Right atrium auricular region (tissue), 2 donors: ENCODE results near the gene MAPK8IP3. TPM values are rescaled to one million over a fixed set of nuclear protein-coding genes. Genes with fewer than 3 reads are reported as not detected.
A peak's percentile ranks its signal among the peaks of the same experiment; 100 is the strongest.

Experiments
- DNase-seq: peaks from one replicate; pipeline ENCODE4 v3.0.0-alpha.2; 2019; ENCODE audit warnings: low spot score
- H3K27ac ChIP-seq, 2 donors: fragments of 200-600 bp; sonication (generic); 1 replicate in 1 of 2; 2 replicates in 1 of 2; pipeline ENCODE4 v1.5.1; 2016 to 2019
- H3K27me3 ChIP-seq, 2 donors: fragments of 200-600 bp; sonication (generic); one replicate each; pipeline versions ENCODE4 v1.5.1 to v1.6.0; 2017 to 2019
- H3K36me3 ChIP-seq: fragments of 200-600 bp; sonication (generic); one replicate; pipeline ENCODE4 v1.5.1; 2016
- H3K4me1 ChIP-seq, 2 donors: fragments of 200-600 bp; sonication (generic); one replicate each; pipeline versions ENCODE4 v1.5.1 to v1.6.0; 2017 to 2019
- H3K4me3 ChIP-seq, 2 donors: fragments of 200-600 bp; sonication (generic); 1 replicate in 1 of 2; 2 replicates in 1 of 2; pipeline ENCODE4 v1.5.1; 2017 to 2019; ENCODE audit warnings: mild to moderate bottlenecking in 1 of 2, moderate library complexity in 1 of 2
- H3K9me3 ChIP-seq, 2 donors: fragments of 200-600 bp; sonication (generic); one replicate each; pipeline ENCODE4 v1.5.1; 2019
- CTCF ChIP-seq, 2 donors: fragments of 200-600 bp; sonication (generic); IDR thresholded peaks; one replicate each; pipeline ENCODE4 v1.5.1; 2019; ENCODE audit warnings: antibody characterized with exemption in 2 of 2
- total RNA-seq, 2 donors: library from RNA; depleted of rRNA; stranded (reverse); fragments of >200 nt; gene quantifications; one replicate each; pipeline ENCODE4 v1.1.0, GENCODE V29; 2016

MAPK8IP3 gene
- total RNA-seq, 2 donors from 2014 or later: 43.1 to 43.3 TPM

DNA sequence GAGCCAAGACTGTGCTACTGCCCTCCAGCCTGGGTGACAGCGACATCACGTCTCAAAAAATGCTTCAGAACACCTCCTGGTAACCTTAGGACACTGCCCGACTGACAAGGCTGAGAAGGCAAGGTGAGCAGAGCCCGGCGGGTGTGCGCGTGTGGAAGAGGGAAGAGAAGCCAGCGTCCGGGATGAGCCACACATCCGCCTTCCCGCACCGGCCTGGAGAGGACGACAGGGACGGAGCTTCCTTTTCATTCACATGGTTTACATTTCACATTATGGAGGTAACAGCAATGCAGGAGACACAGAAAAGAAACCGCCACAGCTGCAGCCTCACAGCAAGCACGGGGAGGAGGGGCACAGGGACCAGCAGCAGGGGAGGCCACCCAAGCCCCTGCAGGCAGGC, 104.1 kb downstream of the MAPK8IP3 start:
- Histone ChIP-seq H3K4me3 (no peak overlapping the region), H3K36me3 (peaks cover 47% of the 10 kb centered on the region)
- DNase-seq: no peak

GRCh38 chr16:1810536-1810935, 104.5 kb downstream of the MAPK8IP3 start:
- DNase-seq: no peak
- TF ChIP-seq CTCF (IDR thresholded peaks at IDR 0.05): no peak
- H3K4me3 ChIP-seq: no peak overlapping the region
- no peaks in the 10 kb centered on the region for H3K9me3 ChIP-seq
- peaks cover 0 to 9% of the 10 kb centered on the region in 2 donors for H3K4me1 ChIP-seq
- no peak overlapping the region for H3K27ac ChIP-seq
- H3K36me3 ChIP-seq: peaks cover 51% of the 10 kb centered on the region
- H3K27me3 ChIP-seq: no peaks in the 10 kb centered on the region

More for the DNA sequence above, 104.1 kb downstream of the MAPK8IP3 start:
- peaks cover 0 to 9% of the 10 kb centered on the region in 2 donors for H3K4me1 ChIP-seq
- no peaks in the 10 kb centered on the region for H3K9me3 ChIP-seq
- H3K27ac ChIP-seq: no peak overlapping the region
- TF ChIP-seq CTCF (IDR thresholded peaks at IDR 0.05): no peak
- H3K27me3 ChIP-seq: no peaks in the 10 kb centered on the region

DNA sequence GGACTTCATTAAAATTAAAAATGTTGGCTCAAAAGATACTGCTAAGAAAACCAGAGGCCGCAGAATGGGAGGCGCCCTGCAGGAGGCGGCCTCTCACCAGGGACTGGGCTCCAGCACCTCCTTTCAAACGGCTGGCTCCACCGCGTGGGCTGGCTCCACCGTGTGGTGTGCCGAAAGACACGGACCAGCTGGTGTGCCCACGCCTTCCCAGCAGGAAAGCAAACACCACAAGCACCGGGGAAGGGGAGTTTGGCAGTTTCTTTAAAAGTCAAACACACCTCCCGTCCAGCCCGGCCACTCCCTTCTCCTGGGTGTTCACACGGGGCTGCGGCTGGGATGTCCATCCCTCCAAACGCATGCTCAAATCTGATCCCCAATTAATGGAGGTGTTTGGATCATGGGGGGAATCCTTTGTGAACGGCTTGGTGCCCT, 106.8 kb downstream of the MAPK8IP3 start:
- H3K9me3 ChIP-seq: no peaks in the 10 kb centered on the region
- no peak overlapping the region for H3K4me3 ChIP-seq
- peak; percentile 73 for DNase-seq
- H3K36me3 ChIP-seq: peaks cover 56% of the 10 kb centered on the region
- H3K27ac ChIP-seq: no peak overlapping the region
- H3K4me1 ChIP-seq: peaks cover 0 to 9% of the 10 kb centered on the region in 2 donors
- no peaks in the 10 kb centered on the region for H3K27me3 ChIP-seq
- peak in 1 of 2 donors; percentile 64 for TF ChIP-seq CTCF (IDR thresholded peaks at IDR 0.05)

DNA sequence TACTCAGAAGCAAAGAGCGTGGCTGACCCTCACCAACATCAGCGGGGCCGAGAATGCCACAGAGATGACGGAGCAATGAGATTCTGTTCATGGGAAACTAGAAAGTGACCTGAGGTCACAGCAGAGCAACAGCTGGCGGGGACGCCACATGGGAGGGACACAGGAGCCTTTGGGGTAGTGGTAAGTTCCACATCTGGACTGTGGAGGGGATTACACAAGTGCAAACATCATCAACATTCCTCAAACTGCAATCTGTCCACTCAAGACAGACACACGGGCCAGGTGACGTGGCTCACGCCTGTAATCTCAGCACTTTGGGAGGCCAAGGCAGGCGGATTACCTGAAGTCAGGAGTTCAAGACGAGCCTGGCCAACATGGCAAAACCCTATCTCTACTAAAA, 109.5 kb downstream of the MAPK8IP3 start:
- DNase-seq: no peak
- Histone ChIP-seq H3K36me3 (peaks cover 54% of the 10 kb centered on the region), H3K9me3 (no peaks in the 10 kb centered on the region), H3K4me3 (no peak overlapping the region), H3K4me1 (peaks cover 0 to 9% of the 10 kb centered on the region in 2 donors), H3K27me3 (no peaks in the 10 kb centered on the region), H3K27ac (no peak overlapping the region)
- no peak for TF ChIP-seq CTCF (IDR thresholded peaks at IDR 0.05)

DNA sequence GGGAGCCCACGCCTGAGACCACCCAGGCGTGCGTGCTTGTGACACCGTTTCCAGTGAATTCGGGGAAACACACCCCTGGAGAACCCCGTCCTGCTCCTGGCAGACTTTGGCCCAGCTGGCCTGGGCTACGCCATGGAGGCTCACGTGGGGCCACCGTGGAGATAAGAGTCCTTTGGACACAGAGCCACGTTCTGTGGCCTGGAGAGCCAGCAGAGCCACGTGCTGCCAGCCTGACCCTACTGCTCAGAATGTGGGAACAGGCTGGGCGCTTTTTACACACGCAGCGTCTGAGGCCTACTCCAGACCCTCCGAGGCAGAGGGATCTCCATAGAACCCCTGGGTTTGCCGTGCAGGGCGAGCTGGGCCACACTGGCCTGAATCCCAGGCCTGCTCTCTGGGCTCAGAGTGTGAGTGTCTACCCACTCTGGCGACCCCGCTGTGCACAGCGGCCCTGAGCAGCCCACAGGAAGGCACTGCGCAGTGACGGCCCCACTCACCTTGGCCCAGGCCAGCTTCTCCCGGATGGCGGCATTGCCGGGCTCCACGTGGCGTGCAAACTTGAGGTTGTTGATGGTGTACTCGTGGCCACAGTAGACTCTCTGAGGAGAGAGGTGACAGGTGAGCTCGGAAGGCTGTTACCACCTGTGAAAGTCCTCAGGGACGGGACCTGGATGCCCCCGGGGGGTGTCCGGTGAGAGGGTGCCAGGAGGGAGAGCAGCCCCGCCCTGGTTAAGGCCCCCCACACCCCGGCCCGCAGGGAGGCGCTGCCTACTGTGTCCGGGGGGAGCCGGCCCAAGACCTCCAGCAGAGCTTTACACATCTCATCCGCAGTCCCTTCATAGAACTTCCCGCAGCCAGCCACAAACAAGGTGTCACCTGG, 110.6 kb downstream of the MAPK8IP3 start:
- no peak overlapping the region for H3K27ac ChIP-seq
- no peak for DNase-seq
- H3K4me1 ChIP-seq: peaks cover 0 to 9% of the 10 kb centered on the region in 2 donors
- TF ChIP-seq CTCF (IDR thresholded peaks at IDR 0.05): no peak
- H3K9me3 ChIP-seq: no peaks in the 10 kb centered on the region
- no peaks in the 10 kb centered on the region for H3K27me3 ChIP-seq
- H3K36me3 ChIP-seq: peaks cover 62% of the 10 kb centered on the region
- H3K4me3 ChIP-seq: no peak overlapping the region
